Psoas muscle (tissue), 8 donors: ENCODE measurements around the gene PLG. TPM values are rescaled to one million over a fixed set of nuclear protein-coding genes. Genes with fewer than 3 reads are reported as not detected.
"Not testable (repeated sequence)": the region's sequence is repeated elsewhere in the genome, so short reads cannot be mapped to it uniquely, and the experiment has no call there.

Source experiments
- ATAC-seq, 4 donors: fragments of 200-7000 bp; cut with Tn5 transposase; one replicate each; pipeline ENCODE4 v1.9.1; 2020; ENCODE audit warnings: moderate library complexity in 3 of 4, mild to moderate bottlenecking in 2 of 4
- DNase-seq, 2 donors: peaks; one replicate each; pipeline ENCODE4 v3.0.0-alpha.2; 2020
- H3K27ac ChIP-seq: fragments of 200-600 bp; one replicate; pipeline ENCODE4 v1.8.0; 2022
- H3K27me3 ChIP-seq, 3 donors: fragments of 200-600 bp in 1 of 3; one replicate each; pipeline versions ENCODE4 v1.6.1 to v1.8.0; 2013 to 2022; ENCODE audit warnings: low read length in 2 of 3, mild to moderate bottlenecking in 2 of 3, moderate library complexity in 1 of 3; ENCODE audit not compliant: insufficient read depth in 3 of 3
- H3K36me3 ChIP-seq, 2 donors: fragments of 200-600 bp in 1 of 2; one replicate each; pipeline versions ENCODE4 v1.6.1 to v1.8.0; 2013 to 2022; ENCODE audit warnings: low read depth in 1 of 2, mild to moderate bottlenecking in 1 of 2, moderate library complexity in 1 of 2; ENCODE audit not compliant: insufficient read depth in 1 of 2
- H3K4me1 ChIP-seq: fragments of 200-600 bp; one replicate; pipeline ENCODE4 v1.8.0; 2022
- H3K4me3 ChIP-seq: fragments of 200-600 bp; one replicate; pipeline ENCODE4 v1.8.0; 2022; ENCODE audit warnings: mild to moderate bottlenecking
- H3K9me3 ChIP-seq: fragments of 200-600 bp; one replicate; pipeline ENCODE4 v1.8.0; 2022
- WGBS, 3 donors: extraction: QIAGEN DNeasy Blood & Tissue Kit; methylation state at CpG; one replicate each; pipeline versions ENCODE4 v1.1.6 to v1.1.7; 2013; 5-methylcytosine and 5-hydroxymethylcytosine counted together
- intact Hi-C, 2 donors: fragments of 100-400 bp; cut with DNase I; formaldehyde crosslinking; loops; one replicate each; pipeline versions ENCODE4 v1.11.0 to v1.14.2; 2022
- polyA plus RNA-seq, 3 donors: library from polyadenylated mRNA; stranded (reverse); fragments of 200-250 nt; gene quantifications; one replicate each; pipeline ENCODE4 v1.2.3, GENCODE V29; 2013
- total RNA-seq, 4 donors: library from RNA; stranded (reverse); fragmentation: NEBNext Ultra II Directional in 2 of 4; extraction: Animal tissue kit (Norgen Biotek cat#: 25700) in 2 of 4; gene quantifications; one replicate each; pipeline versions ENCODE4 v1.2.1 to v1.2.4, GENCODE V29; 2021 to 2023
- TF ChIP-seq, protein P1 (sequence below): fragments of 200-600 bp; IDR thresholded peaks from one replicate; pipeline ENCODE4 v1.8.0; 2022; ENCODE audit warnings: antibody characterized with exemption
- donor health status: healthy with polysubstance abuse.
- donor health status: DM: no; HTN: no; CAD: no; lungs with moderate emphysema.
- donor health status: Bipolar disorder and iron deficiency.
- donor health status: healthy.
- donor health status: DM: yes; HTN: yes; CAD: no.
- donor health status: DM: no; HTN: no; CAD: no.
- donor health status: DM: no; HTN: no; CAD: no.
- donor health status: DM: yes; HTN: yes; CAD: no.

Gene PLG
- total and polyA plus RNA-seq, 7 donors = 0.20 to 0.64 TPM; not detected in 5

- Histone ChIP-seq H3K4me1 (no peaks in the 10 kb centered on the region), H3K27ac (no peak overlapping the region), H3K27me3 (no peaks in the 10 kb centered on the region), H3K4me3 (no peak overlapping the region), H3K9me3 (no peaks in the 10 kb centered on the region), H3K36me3 (no peaks in the 10 kb centered on the region)
- no peak for ATAC-seq
- intact Hi-C loops = no loop called here
- TF ChIP-seq, protein P1, sequence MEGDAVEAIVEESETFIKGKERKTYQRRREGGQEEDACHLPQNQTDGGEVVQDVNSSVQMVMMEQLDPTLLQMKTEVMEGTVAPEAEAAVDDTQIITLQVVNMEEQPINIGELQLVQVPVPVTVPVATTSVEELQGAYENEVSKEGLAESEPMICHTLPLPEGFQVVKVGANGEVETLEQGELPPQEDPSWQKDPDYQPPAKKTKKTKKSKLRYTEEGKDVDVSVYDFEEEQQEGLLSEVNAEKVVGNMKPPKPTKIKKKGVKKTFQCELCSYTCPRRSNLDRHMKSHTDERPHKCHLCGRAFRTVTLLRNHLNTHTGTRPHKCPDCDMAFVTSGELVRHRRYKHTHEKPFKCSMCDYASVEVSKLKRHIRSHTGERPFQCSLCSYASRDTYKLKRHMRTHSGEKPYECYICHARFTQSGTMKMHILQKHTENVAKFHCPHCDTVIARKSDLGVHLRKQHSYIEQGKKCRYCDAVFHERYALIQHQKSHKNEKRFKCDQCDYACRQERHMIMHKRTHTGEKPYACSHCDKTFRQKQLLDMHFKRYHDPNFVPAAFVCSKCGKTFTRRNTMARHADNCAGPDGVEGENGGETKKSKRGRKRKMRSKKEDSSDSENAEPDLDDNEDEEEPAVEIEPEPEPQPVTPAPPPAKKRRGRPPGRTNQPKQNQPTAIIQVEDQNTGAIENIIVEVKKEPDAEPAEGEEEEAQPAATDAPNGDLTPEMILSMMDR = no peak
- no peak for DNase-seq
Observed at GRCh38 chr6:160799801-160800506, 97.9 kb downstream of the PLG start.

GRCh38 chr6:160801418-160801817, 99.4 kb downstream of the PLG start:
- no peak for ATAC-seq
- WGBS, 3 donors = 58 to 63% (median 59%) methylated on average over 1 of the region's 1 CpG
- Histone ChIP-seq H3K4me3 (no peak overlapping the region), H3K36me3 (no peaks in the 10 kb centered on the region), H3K27ac (no peak overlapping the region), H3K9me3 (no peaks in the 10 kb centered on the region), H3K4me1 (no peaks in the 10 kb centered on the region), H3K27me3 (no peaks in the 10 kb centered on the region)
- TF ChIP-seq, protein P1 = no peak
- intact Hi-C loops = no loop called here
- DNase-seq = no peak

DNA sequence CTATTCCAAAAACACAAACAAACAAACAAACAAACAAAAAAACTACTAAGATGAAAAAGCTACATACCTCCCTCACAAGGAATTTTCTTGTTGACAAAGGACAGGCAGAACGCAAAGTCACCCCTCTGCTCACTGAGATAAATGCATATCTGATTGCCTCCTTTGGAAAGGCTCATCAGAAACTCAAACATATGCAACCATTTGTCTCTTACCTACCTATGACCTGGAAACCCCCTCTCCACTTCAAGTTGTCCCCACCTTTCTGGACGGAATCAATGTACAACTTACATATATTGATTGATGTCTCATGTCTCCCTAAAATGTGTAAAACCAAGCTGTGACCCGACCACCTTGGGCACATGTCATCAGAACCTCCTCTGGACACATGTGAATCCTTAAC, 100.0 kb downstream of the PLG start:
- DNase-seq, H3K9me3 ChIP-seq, H3K4me3 ChIP-seq, H3K4me1 ChIP-seq, ATAC-seq, H3K27ac ChIP-seq, intact Hi-C loops, H3K27me3 ChIP-seq, H3K36me3 ChIP-seq: not testable (repeated sequence)
- 73 to 88% (median 75%) methylated on average over 3 of the region's 3 CpGs for WGBS, 3 donors

Other genes with a start within 250 kb of the PLG start
- under 1 TPM in 1 of 4 donors, not detected in 3; 0.17 TPM for gene LPA, start 38.0 kb upstream of the PLG start, total RNA-seq
- not detected for gene LPA, start 38.0 kb upstream of the PLG start, polyA plus RNA-seq